GM20000 (cell line): ENCODE measurements around the gene ADAM8.

Experiments used
- DNase-seq: peaks from one replicate; pipeline ENCODE4 v3.0.0; 2012; ENCODE audit warnings: low spot score
- CTCF ChIP-seq: IDR thresholded peaks from 2 replicates; pipeline ENCODE4 v1.5.1; 2012; ENCODE audit warnings: mild to moderate bottlenecking, control low read depth; ENCODE audit errors: extremely low read depth, missing control alignments

ADAM8 gene

GRCh38 chr10:133246236-133246626 is 30.4 kb downstream of the ADAM8 start:
- no peak for DNase-seq
- no peak for TF ChIP-seq CTCF

GRCh38 chr10:133245439-133246235 is 31.0 kb downstream of the ADAM8 start:
- no peak for DNase-seq
- no peak for TF ChIP-seq CTCF

- no peak for TF ChIP-seq CTCF
- no peak for DNase-seq
Measured at GRCh38 chr10:133243593-133243992, 33.1 kb downstream of the ADAM8 start.

GRCh38 chr10:133242611-133243356 is 33.9 kb downstream of the ADAM8 start:
- no peak for TF ChIP-seq CTCF
- no peak for DNase-seq

GRCh38 chr10:133241501-133242205 is 35.0 kb downstream of the ADAM8 start:
- no peak for TF ChIP-seq CTCF
- DNase-seq, result no peak

GRCh38 chr10:133239990-133240389 is 36.7 kb downstream of the ADAM8 start:
- no peak for TF ChIP-seq CTCF
- DNase-seq, result no peak

- no peak for TF ChIP-seq CTCF
- no peak for DNase-seq
Measured at GRCh38 chr10:133238466-133238804, 38.2 kb downstream of the ADAM8 start.
